IMR-90 (cell line): ENCODE results near the gene NOL4L. TPM values are rescaled to one million over a fixed set of nuclear protein-coding genes. Genes with fewer than 3 reads are reported as not detected.

Source experiments
- ATAC-seq: fragments of 200-7000 bp; cut with Tn5 transposase; 2 replicates; pipeline ENCODE4 v1.9.1; 2020; ENCODE audit warnings: low read depth, mild to moderate bottlenecking, moderate library complexity
- BruUV-seq: library from RNA; stranded (reverse); fragments of 400-500 nt; replicated peaks from 2 replicates; lab custom pipeline; 2021; lab: Mats Ljungman, UMichigan
- CTCF ChIA-PET: fragments of 300-600 bp; formaldehyde crosslinking; extraction: SDS; loops from one replicate; lab custom pipeline; 2021; ENCODE audit warnings: antibody characterized with exemption; lab: Yijun Ruan, JAX
- POLR2A ChIA-PET: fragments of 300-600 bp; sonication (Branson Sonifier 250); formaldehyde crosslinking; loops from one replicate; lab custom pipeline; 2022; ENCODE audit warnings: antibody characterized with exemption; ENCODE audit not compliant: unreplicated experiment; lab: Charles Lee
- DNase-seq: peaks from one replicate; pipeline ENCODE4 v3.0.0; 2013
- H2AFZ ChIP-seq: replicated peaks from 2 replicates; pipeline ENCODE3; 2013; ENCODE audit warnings: low read length, mild to moderate bottlenecking; ENCODE audit not compliant: poor library complexity
- H2AK5ac ChIP-seq: 2 replicates; pipeline ENCODE4 v1.6.1; 2013; ENCODE audit warnings: low read depth, low read length, inconsistent platforms
- H2AK9ac ChIP-seq: replicated peaks from 2 replicates; pipeline ENCODE3; 2013; ENCODE audit warnings: mild to moderate bottlenecking, low read depth, low read length, moderate library complexity; ENCODE audit not compliant: poor library complexity
- H2BK120ac ChIP-seq: 2 replicates; pipeline ENCODE4 v1.6.1; 2013; ENCODE audit warnings: low read depth, low read length, inconsistent platforms
- H2BK15ac ChIP-seq: 3 replicates; pipeline ENCODE4 v1.6.1; 2013; ENCODE audit warnings: low read depth, low read length, inconsistent platforms
- H2BK20ac ChIP-seq: 2 replicates; pipeline ENCODE4 v1.6.1; 2013; ENCODE audit warnings: low read depth, mild to moderate bottlenecking, inconsistent platforms, low read length, moderate library complexity
- H2BK5ac ChIP-seq: 2 replicates; pipeline ENCODE4 v1.6.1; 2013; ENCODE audit warnings: mild to moderate bottlenecking, low read depth, low read length, inconsistent platforms; ENCODE audit not compliant: poor library complexity, severe bottlenecking
- H3K14ac ChIP-seq: replicated peaks from 2 replicates; pipeline ENCODE4 v1.6.1; 2013; ENCODE audit warnings: low read depth, low read length, inconsistent platforms
- H3K18ac ChIP-seq: 2 replicates; pipeline ENCODE4 v1.6.1; 2013; ENCODE audit warnings: low read depth, low read length, control low read depth
- H3K23ac ChIP-seq: 2 replicates; pipeline ENCODE4 v1.6.1; 2013; ENCODE audit warnings: low read depth, low read length, inconsistent platforms
- H3K27ac ChIP-seq: 2 replicates; pipeline ENCODE4 v1.5.1; 2013; ENCODE audit warnings: mild to moderate bottlenecking, control low read depth, low read length; ENCODE audit not compliant: insufficient read depth
- H3K27me3 ChIP-seq: 2 replicates; pipeline ENCODE4 v1.6.1; 2013; ENCODE audit warnings: low read length; ENCODE audit not compliant: control insufficient read depth, insufficient read depth
- H3K36me3 ChIP-seq: 2 replicates; pipeline ENCODE4 v1.6.1; 2013; ENCODE audit warnings: low read length, mixed read lengths; ENCODE audit not compliant: control insufficient read depth, insufficient read depth
- H3K4ac ChIP-seq: 2 replicates; pipeline ENCODE4 v1.6.1; 2013; ENCODE audit warnings: low read depth, low read length, inconsistent platforms
- H3K4me1 ChIP-seq: 2 replicates; pipeline ENCODE4 v1.6.1; 2013; ENCODE audit warnings: low read length, mixed read lengths; ENCODE audit not compliant: control insufficient read depth, insufficient read depth
- H3K4me2 ChIP-seq: 2 replicates; pipeline ENCODE4 v1.6.1; 2013; ENCODE audit warnings: low read depth, mild to moderate bottlenecking, control low read depth, low read length, moderate library complexity
- H3K4me3 ChIP-seq: 2 replicates; pipeline ENCODE4 v1.5.1; 2013; ENCODE audit warnings: low read depth, mild to moderate bottlenecking, control low read depth, low read length, moderate library complexity; ENCODE audit not compliant: insufficient read depth
- H3K56ac ChIP-seq: 2 replicates; pipeline ENCODE4 v1.6.1; 2013; ENCODE audit warnings: low read length, inconsistent platforms; ENCODE audit not compliant: insufficient read depth; ENCODE audit errors: extremely low read depth
- H3K79me1 ChIP-seq, 2 experiments: 2 replicates each; pipeline ENCODE4 v1.6.1; 2013; ENCODE audit warnings: low read length in 2 of 2, inconsistent platforms in 1 of 2, low read depth in 1 of 2
- H3K9ac ChIP-seq: 2 replicates; pipeline ENCODE4 v1.6.1; 2013; ENCODE audit warnings: low read depth, low read length, control low read depth
- H3K9me1 ChIP-seq: 2 replicates; pipeline ENCODE4 v1.6.1; 2013; ENCODE audit warnings: low read length, inconsistent platforms; ENCODE audit not compliant: insufficient read depth
- H3K9me3 ChIP-seq: 2 replicates; pipeline ENCODE4 v1.6.1; 2013; ENCODE audit warnings: low read length; ENCODE audit not compliant: control insufficient read depth, insufficient read depth
- H4K20me1 ChIP-seq: 2 replicates; pipeline ENCODE4 v1.6.1; 2013; ENCODE audit warnings: low read length, inconsistent platforms; ENCODE audit not compliant: insufficient read depth
- H4K5ac ChIP-seq: 2 replicates; pipeline ENCODE4 v1.6.1; 2013; ENCODE audit warnings: mild to moderate bottlenecking, low read depth, low read length, control low read depth
- H4K8ac ChIP-seq, 2 experiments: 2 replicates each; pipeline ENCODE4 v1.6.1; 2013; ENCODE audit warnings: low read depth in 2 of 2, low read length in 2 of 2, control low read depth in 1 of 2, inconsistent platforms in 1 of 2
- H4K91ac ChIP-seq: 2 replicates; pipeline ENCODE4 v1.6.1; 2013; ENCODE audit warnings: low read depth, low read length, inconsistent platforms; ENCODE audit not compliant: insufficient read depth
- BHLHE40 ChIP-seq: fragments of 150-350 bp; IDR thresholded peaks from 2 replicates; pipeline ENCODE4 v1.6.1; 2016; ENCODE audit warnings: mild to moderate bottlenecking, low read depth, low read length
- CEBPB ChIP-seq: IDR thresholded peaks from 2 replicates; pipeline ENCODE4 v1.6.1; 2012; ENCODE audit warnings: low read depth, low read length, improper control_type of control experiment
- CHD1 ChIP-seq: IDR thresholded peaks from 2 replicates; pipeline ENCODE4 v1.6.1; 2012; ENCODE audit warnings: low read depth, low read length, improper control_type of control experiment
- FOS ChIP-seq: fragments of 150-350 bp; IDR thresholded peaks from 2 replicates; pipeline ENCODE4 v1.6.1; 2016; ENCODE audit warnings: low read depth, low read length
- MAFK ChIP-seq: IDR thresholded peaks from 2 replicates; pipeline ENCODE4 v1.6.1; 2012; ENCODE audit warnings: low read depth, low read length, improper control_type of control experiment
- MAZ ChIP-seq: IDR thresholded peaks from 2 replicates; pipeline ENCODE4 v1.6.1; 2012; ENCODE audit warnings: low read depth, mild to moderate bottlenecking, low read length, improper control_type of control experiment, moderate library complexity, borderline replicate concordance
- MXI1 ChIP-seq: IDR thresholded peaks from 2 replicates; pipeline ENCODE4 v1.6.1; 2012; ENCODE audit warnings: low read depth, mild to moderate bottlenecking, low read length, moderate library complexity, borderline replicate concordance
- NFE2L2 ChIP-seq: fragments of 150-350 bp; IDR thresholded peaks from 2 replicates; pipeline ENCODE4 v1.6.1; 2016; ENCODE audit warnings: low read depth, mild to moderate bottlenecking, low read length
- POLR2A ChIP-seq: IDR thresholded peaks from 2 replicates; pipeline ENCODE4 v1.6.1; 2012; ENCODE audit warnings: mild to moderate bottlenecking, low read depth, low read length
- RAD21 ChIP-seq: IDR thresholded peaks from 2 replicates; pipeline ENCODE4 v1.6.1; 2012; ENCODE audit warnings: low read length, improper control_type of control experiment
- RCOR1 ChIP-seq: IDR thresholded peaks from 2 replicates; pipeline ENCODE4 v1.6.1; 2012; ENCODE audit warnings: mild to moderate bottlenecking, low read length, improper control_type of control experiment; ENCODE audit not compliant: insufficient replicate concordance
- RFX5 ChIP-seq: IDR thresholded peaks from 2 replicates; pipeline ENCODE4 v1.8.0; 2012; ENCODE audit warnings: low read depth, mild to moderate bottlenecking, low read length, moderate library complexity
- SMC3 ChIP-seq: fragments of 150-350 bp; IDR thresholded peaks from 2 replicates; pipeline ENCODE4 v1.6.1; 2016; ENCODE audit warnings: low read depth, mild to moderate bottlenecking, antibody characterized with exemption, low read length, moderate library complexity
- whole genome bisulfite sequencing, 2 experiments: methylation state at CpG; one replicate each; pipeline versions ENCODE4 v1.1.5 to v1.1.7; 2013; ENCODE audit warnings: missing lambda C conversion rate in 2 of 2; ENCODE audit not compliant: insufficient read length in 1 of 2; ENCODE audit errors: extremely low coverage in 2 of 2; 5-methylcytosine and 5-hydroxymethylcytosine counted together
- dilution Hi-C: fragments of 300-500 bp; cut with HindIII; formaldehyde crosslinking; loops from one replicate; pipeline ENCODE4 v1.14.3; 2018; ENCODE audit warnings: low sequenced_read_pairs; ENCODE audit not compliant: unreplicated experiment
- in situ Hi-C: fragments of 300-500 bp; cut with MboI; formaldehyde crosslinking; loops from 3 replicates; pipeline ENCODE4 v1.14.3; 2019; ENCODE audit warnings: low sequenced_read_pairs, inconsistent platforms, mixed read lengths
- intact Hi-C: fragments of 100-400 bp; cut with micrococcal nuclease; formaldehyde crosslinking; loops from 2 replicates; pipeline ENCODE4 v1.10.0; 2022
- polyA plus RNA-seq, 3 experiments: library from polyadenylated mRNA; depleted of rRNA; stranded (reverse); fragments of >200 nt; gene quantifications; 2 replicates each; pipeline ENCODE4 v1.2.3, GENCODE V29; 2012; ENCODE audit warnings: low replicate concordance in 1 of 3
- total RNA-seq: library from RNA; depleted of rRNA; stranded (reverse); fragments of >200 nt; gene quantifications from 2 replicates; pipeline ENCODE4 v1.2.3, GENCODE V29; 2012
- TF ChIP-seq, protein P1 (sequence below): fragments of 150-350 bp; IDR thresholded peaks from 2 replicates; pipeline ENCODE4 v1.6.1; 2016; ENCODE audit warnings: low read depth, mild to moderate bottlenecking, low read length, moderate library complexity, borderline replicate concordance
- TF ChIP-seq, protein P2 (sequence below): conservative IDR thresholded peaks from 2 replicates; pipeline ENCODE4 v1.5.1; 2012; ENCODE audit warnings: mild to moderate bottlenecking, low read depth, low read length, improper control_type of control experiment
- TF ChIP-seq, protein P3 (sequence below): fragments of 150-350 bp; IDR thresholded peaks from 2 replicates; pipeline ENCODE4 v1.6.1; 2017; ENCODE audit warnings: mild to moderate bottlenecking, antibody characterized with exemption, low read length, low read depth

The NOL4L gene
- total and polyA plus RNA-seq, 2 of the 4 experiments (the other 2 are of a cell fraction): 4.7 to 13.3 TPM

DNA sequence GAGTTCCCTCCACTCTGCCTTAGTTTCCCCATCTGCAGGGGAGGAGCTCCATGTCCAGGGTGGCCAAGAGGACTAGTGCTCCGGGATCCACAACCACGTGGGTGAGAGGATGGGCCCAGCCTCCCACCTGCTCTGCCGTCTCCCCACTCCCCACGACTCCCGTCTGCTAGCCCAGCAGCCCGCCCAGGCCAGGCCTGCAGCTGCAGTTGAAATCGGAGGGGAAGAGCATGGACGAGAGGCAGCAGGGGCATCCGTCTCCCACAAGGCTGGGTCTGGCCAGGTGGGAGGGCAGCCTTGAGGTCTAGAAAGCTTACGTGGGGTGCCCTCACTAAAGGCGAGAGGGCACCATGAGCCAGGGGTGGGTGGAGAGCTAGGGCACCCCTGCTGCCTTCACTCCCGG lies 8.6 kb downstream of the NOL4L start:
- no peak overlapping the region for H2BK5ac ChIP-seq
- peaks cover 9% of the 10 kb centered on the region for H3K9me1 ChIP-seq
- no peaks in the 10 kb centered on the region for H3K9me3 ChIP-seq
- DNase-seq: no peak
- H4K20me1 ChIP-seq: no peaks in the 10 kb centered on the region
- TF ChIP-seq, protein P1, sequence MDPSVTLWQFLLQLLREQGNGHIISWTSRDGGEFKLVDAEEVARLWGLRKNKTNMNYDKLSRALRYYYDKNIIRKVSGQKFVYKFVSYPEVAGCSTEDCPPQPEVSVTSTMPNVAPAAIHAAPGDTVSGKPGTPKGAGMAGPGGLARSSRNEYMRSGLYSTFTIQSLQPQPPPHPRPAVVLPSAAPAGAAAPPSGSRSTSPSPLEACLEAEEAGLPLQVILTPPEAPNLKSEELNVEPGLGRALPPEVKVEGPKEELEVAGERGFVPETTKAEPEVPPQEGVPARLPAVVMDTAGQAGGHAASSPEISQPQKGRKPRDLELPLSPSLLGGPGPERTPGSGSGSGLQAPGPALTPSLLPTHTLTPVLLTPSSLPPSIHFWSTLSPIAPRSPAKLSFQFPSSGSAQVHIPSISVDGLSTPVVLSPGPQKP: no peak
- TF ChIP-seq POLR2A (no peak), MAZ (no peak), RFX5 (no peak), CEBPB (no peak), MAFK (no peak), RAD21 (no peak), FOS (no peak), BHLHE40 (no peak), NFE2L2 (no peak), SMC3 (no peak), RCOR1 (no peak), CHD1 (no peak), MXI1 (no peak)
- TF ChIP-seq, protein P2, sequence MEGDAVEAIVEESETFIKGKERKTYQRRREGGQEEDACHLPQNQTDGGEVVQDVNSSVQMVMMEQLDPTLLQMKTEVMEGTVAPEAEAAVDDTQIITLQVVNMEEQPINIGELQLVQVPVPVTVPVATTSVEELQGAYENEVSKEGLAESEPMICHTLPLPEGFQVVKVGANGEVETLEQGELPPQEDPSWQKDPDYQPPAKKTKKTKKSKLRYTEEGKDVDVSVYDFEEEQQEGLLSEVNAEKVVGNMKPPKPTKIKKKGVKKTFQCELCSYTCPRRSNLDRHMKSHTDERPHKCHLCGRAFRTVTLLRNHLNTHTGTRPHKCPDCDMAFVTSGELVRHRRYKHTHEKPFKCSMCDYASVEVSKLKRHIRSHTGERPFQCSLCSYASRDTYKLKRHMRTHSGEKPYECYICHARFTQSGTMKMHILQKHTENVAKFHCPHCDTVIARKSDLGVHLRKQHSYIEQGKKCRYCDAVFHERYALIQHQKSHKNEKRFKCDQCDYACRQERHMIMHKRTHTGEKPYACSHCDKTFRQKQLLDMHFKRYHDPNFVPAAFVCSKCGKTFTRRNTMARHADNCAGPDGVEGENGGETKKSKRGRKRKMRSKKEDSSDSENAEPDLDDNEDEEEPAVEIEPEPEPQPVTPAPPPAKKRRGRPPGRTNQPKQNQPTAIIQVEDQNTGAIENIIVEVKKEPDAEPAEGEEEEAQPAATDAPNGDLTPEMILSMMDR: no peak
- TF ChIP-seq, protein P3, sequence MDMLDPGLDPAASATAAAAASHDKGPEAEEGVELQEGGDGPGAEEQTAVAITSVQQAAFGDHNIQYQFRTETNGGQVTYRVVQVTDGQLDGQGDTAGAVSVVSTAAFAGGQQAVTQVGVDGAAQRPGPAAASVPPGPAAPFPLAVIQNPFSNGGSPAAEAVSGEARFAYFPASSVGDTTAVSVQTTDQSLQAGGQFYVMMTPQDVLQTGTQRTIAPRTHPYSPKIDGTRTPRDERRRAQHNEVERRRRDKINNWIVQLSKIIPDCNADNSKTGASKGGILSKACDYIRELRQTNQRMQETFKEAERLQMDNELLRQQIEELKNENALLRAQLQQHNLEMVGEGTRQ: no peak
- in situ Hi-C loops (no loop called here), dilution Hi-C loops (no loop called here), intact Hi-C loops (no loop called here)
- no peak overlapping the region for H2AFZ ChIP-seq
- ATAC-seq: no peak
- no peak overlapping the region for H3K9ac ChIP-seq
- H3K56ac ChIP-seq: no peak overlapping the region
- WGBS, 2 experiments: 90% methylated on average over 2 of the region's 12 CpGs; no CpG with 5 or more reads in 1 of the 2 experiments
- no TSS peak for BruUV-seq
- H3K27me3 ChIP-seq: no peaks in the 10 kb centered on the region; the same call in 1 of the 2 replicates
- no peak overlapping the region for H2BK15ac ChIP-seq
- no peak overlapping the region for H3K23ac ChIP-seq
- H2BK120ac ChIP-seq: no peak overlapping the region
- no peaks in the 10 kb centered on the region for H3K36me3 ChIP-seq
- POLR2A ChIA-PET: no interaction called here
- peaks cover 0 to 4% of the 10 kb centered on the region in 2 experiments; a peak in 2 of 4 replicates for H3K79me1 ChIP-seq
- no peak overlapping the region for H3K4me3 ChIP-seq
- no peak overlapping the region for H4K8ac ChIP-seq
- H2AK5ac ChIP-seq: no peak overlapping the region
- no peak overlapping the region for H3K4ac ChIP-seq
- CTCF ChIA-PET: no interaction called here
- H2AK9ac ChIP-seq: no peak overlapping the region
- H3K4me2 ChIP-seq: no peak overlapping the region
- H3K27ac ChIP-seq: no peak overlapping the region
- H3K4me1 ChIP-seq: peaks cover 10% of the 10 kb centered on the region
- H2BK20ac ChIP-seq: no peak overlapping the region
- no peak overlapping the region for H3K18ac ChIP-seq
- no peak overlapping the region for H4K91ac ChIP-seq
- no peak overlapping the region for H4K5ac ChIP-seq
- H3K14ac ChIP-seq: no peak overlapping the region
